SK-N-SH (cell line): Measurements from ENCODE around the gene GNA15. TPM values are rescaled to one million over a fixed set of nuclear protein-coding genes. Genes with fewer than 3 reads are reported as not detected.

Experiments used
- CTCF ChIA-PET: fragments of 300-600, 350-600 bp; formaldehyde crosslinking; extraction: SDS; loops from one replicate; lab custom pipeline; 2021; lab: Yijun Ruan, JAX
- POLR2A ChIA-PET: fragments of 350-600 bp; sonication (Branson Sonifier 250); formaldehyde crosslinking; extraction: SDS; loops from one replicate; lab custom pipeline; 2020; ENCODE audit warnings: antibody characterized with exemption, inconsistent platforms; lab: Yijun Ruan, JAX
- DNase-seq: peaks from one replicate; pipeline ENCODE4 v3.0.0; 2012
- H2AFZ ChIP-seq: fragments of 200-600 bp; sonication (generic); 2 replicates; pipeline ENCODE4 v1.8.1; 2016; ENCODE audit warnings: antibody characterized with exemption, mild to moderate bottlenecking, low read depth
- H3F3A ChIP-seq: fragments of 200-600 bp; sonication (generic); replicated peaks from 2 replicates; pipeline ENCODE3; 2016; ENCODE audit warnings: antibody characterized with exemption, mild to moderate bottlenecking; ENCODE audit not compliant: insufficient read depth
- H3K27ac ChIP-seq, 2 experiments: fragments of 200-500 bp in 1 of 2; fragments of 200-600 bp in 1 of 2; sonication (Bioruptor generic) in 1 of 2; sonication (generic), shearing (Covaris generic) in 1 of 2; 2 replicates each; pipeline versions ENCODE4 v1.5.1 to v1.6.1; 2014 to 2016; ENCODE audit warnings: low read depth in 2 of 2, inconsistent platforms in 1 of 2, low read length in 1 of 2, mild to moderate bottlenecking in 1 of 2, mixed read lengths in 1 of 2
- H3K27me3 ChIP-seq: fragments of 200-600 bp; sonication (generic), shearing (Covaris generic); 2 replicates; pipeline ENCODE4 v1.6.1; 2016; ENCODE audit warnings: mixed run types; ENCODE audit not compliant: insufficient read depth
- H3K36me3 ChIP-seq, 2 experiments: fragments of 200-500 bp in 1 of 2; fragments of 200-600 bp in 1 of 2; sonication (Bioruptor generic) in 1 of 2; sonication (generic) in 1 of 2; replicated peaks in 1 of 2; 2 replicates each; pipeline versions ENCODE3 to v1.5.1; 2014 to 2016; ENCODE audit warnings: low read length in 1 of 2, mild to moderate bottlenecking in 1 of 2; ENCODE audit not compliant: insufficient read depth in 2 of 2, control insufficient read depth in 1 of 2
- H3K4me1 ChIP-seq, 2 experiments: fragments of 200-500 bp in 1 of 2; fragments of 200-600 bp in 1 of 2; sonication (Bioruptor generic) in 1 of 2; sonication (generic), shearing (Covaris generic) in 1 of 2; 2 replicates each; pipeline versions ENCODE4 v1.5.1 to v1.6.1; 2014 to 2016; ENCODE audit warnings: low read depth in 1 of 2, low read length in 1 of 2, mixed run types in 1 of 2; ENCODE audit not compliant: insufficient read depth in 2 of 2, control insufficient read depth in 1 of 2
- H3K4me2 ChIP-seq: fragments of 200-600 bp; sonication (generic), shearing (Covaris generic); 2 replicates; pipeline ENCODE4 v1.6.1; 2017; ENCODE audit warnings: mixed run types
- H3K4me3 ChIP-seq, 2 experiments: fragments of 200-500 bp in 1 of 2; fragments of 200-600 bp in 1 of 2; sonication (Bioruptor generic) in 1 of 2; sonication (generic), shearing (Covaris generic) in 1 of 2; 2 replicates each; pipeline versions ENCODE4 v1.5.1 to v1.8.1; 2014 to 2016; ENCODE audit warnings: low read depth in 2 of 2, inconsistent platforms in 1 of 2, low read length in 1 of 2, mild to moderate bottlenecking in 1 of 2, mixed read lengths in 1 of 2, moderate library complexity in 1 of 2
- H3K79me2 ChIP-seq: fragments of 200-600 bp; sonication (generic); 2 replicates; pipeline ENCODE4 v1.8.1; 2017; ENCODE audit warnings: mild to moderate bottlenecking; ENCODE audit not compliant: insufficient read depth
- H3K9ac ChIP-seq: fragments of 200-600 bp; sonication (generic); 2 replicates; pipeline ENCODE4 v1.6.1; 2017; ENCODE audit warnings: mixed run types
- H3K9me2 ChIP-seq: fragments of 200-600 bp; sonication (generic); 2 replicates; pipeline ENCODE4 v1.6.1; 2017; ENCODE audit warnings: mixed run types
- H3K9me3 ChIP-seq: fragments of 200-600 bp; sonication (generic); 2 replicates; pipeline ENCODE4 v1.6.1; 2017; ENCODE audit warnings: mixed run types, mild to moderate bottlenecking, moderate library complexity
- H4K20me1 ChIP-seq: fragments of 200-600 bp; sonication (generic); 2 replicates; pipeline ENCODE4 v1.6.1; 2017; ENCODE audit warnings: mild to moderate bottlenecking, mixed run types; ENCODE audit not compliant: insufficient read depth
- CHD2 ChIP-seq: fragments of 150-350 bp; IDR thresholded peaks from 2 replicates; pipeline ENCODE4 v1.6.1; 2018; ENCODE audit warnings: low read length; ENCODE audit not compliant: partially characterized antibody
- EP300 ChIP-seq, 2 experiments: IDR thresholded peaks; 2 replicates each; pipeline versions ENCODE4 v1.4.0 to v1.6.1; 2012; ENCODE audit warnings: borderline replicate concordance in 1 of 2, low read depth in 1 of 2, low read length in 1 of 2
- EZH2phosphoT487 ChIP-seq: fragments of 200-600 bp; sonication (generic); IDR thresholded peaks from 2 replicates; pipeline ENCODE4 v1.6.1; 2017; ENCODE audit warnings: low read depth, mixed run types, mild to moderate bottlenecking, antibody characterized with exemption, moderate library complexity, borderline replicate concordance
- FOXM1 ChIP-seq: IDR thresholded peaks from 2 replicates; pipeline ENCODE4 v1.4.0; 2012; ENCODE audit warnings: low read depth, mild to moderate bottlenecking
- GATA2 ChIP-seq: sonication (generic); formaldehyde crosslinking; IDR thresholded peaks from 2 replicates; pipeline ENCODE4 v1.5.0; 2020; ENCODE audit warnings: mild to moderate bottlenecking, missing genetic modification reagents
- NFIC ChIP-seq: IDR thresholded peaks from 2 replicates; pipeline ENCODE4 v1.4.0; 2012; ENCODE audit warnings: borderline replicate concordance
- POLR2AphosphoS5 ChIP-seq: IDR thresholded peaks from 2 replicates; pipeline ENCODE4 v1.6.1; 2012; ENCODE audit warnings: low read depth, low read length
- RFX5 ChIP-seq: IDR thresholded peaks from 2 replicates; pipeline ENCODE4 v1.6.1; 2012; ENCODE audit warnings: mild to moderate bottlenecking, improper control_type of control experiment, low read length
- RXRA ChIP-seq: IDR thresholded peaks from 2 replicates; pipeline ENCODE4 v1.4.0; 2012; ENCODE audit warnings: low read depth, mild to moderate bottlenecking, borderline replicate concordance
- SMC3 ChIP-seq: IDR thresholded peaks from 2 replicates; pipeline ENCODE4 v1.6.1; 2012; ENCODE audit warnings: low read depth, low read length, improper control_type of control experiment
- TAF1 ChIP-seq: IDR thresholded peaks from 2 replicates; pipeline ENCODE4 v1.6.1; 2012; ENCODE audit warnings: low read depth, mild to moderate bottlenecking, low read length, moderate library complexity, borderline replicate concordance
- TEAD4 ChIP-seq: IDR thresholded peaks from 2 replicates; pipeline ENCODE4 v1.4.0; 2012; ENCODE audit warnings: mild to moderate bottlenecking, borderline replicate concordance; ENCODE audit not compliant: insufficient read depth
- WGBS: methylation state at CpG from one replicate; pipeline ENCODE4 v1.1.6; 2017; ENCODE audit warnings: low lambda C conversion rate; 5-methylcytosine and 5-hydroxymethylcytosine counted together
- polyA plus RNA-seq, 3 experiments: library from polyadenylated mRNA; depleted of rRNA; stranded (reverse); fragments of >200 nt; gene quantifications; 2 replicates each; pipeline ENCODE4 v1.2.3, GENCODE V29; 2012
- TF ChIP-seq, protein P1 (sequence below): fragments of 150-350 bp; IDR thresholded peaks from 2 replicates; pipeline ENCODE4 v1.6.1; 2016; ENCODE audit warnings: mild to moderate bottlenecking, low read depth, low read length
- TF ChIP-seq, protein P2 (sequence below): fragments of 150-350 bp; IDR thresholded peaks from 2 replicates; pipeline ENCODE4 v1.6.1; 2017; ENCODE audit warnings: antibody characterized with exemption, low read length, low read depth, borderline replicate concordance
- TF ChIP-seq, protein P3 (sequence below): IDR thresholded peaks from 2 replicates; pipeline ENCODE4; 2012
- TF ChIP-seq, protein P4 (sequence below): IDR thresholded peaks from 2 replicates; pipeline ENCODE4 v1.4.0; 2012; ENCODE audit warnings: low read depth, borderline replicate concordance

The GNA15 gene
- polyA plus RNA-seq, 1 of the 3 experiments (the other 2 are of a cell fraction) = 0.05 TPM

DNA sequence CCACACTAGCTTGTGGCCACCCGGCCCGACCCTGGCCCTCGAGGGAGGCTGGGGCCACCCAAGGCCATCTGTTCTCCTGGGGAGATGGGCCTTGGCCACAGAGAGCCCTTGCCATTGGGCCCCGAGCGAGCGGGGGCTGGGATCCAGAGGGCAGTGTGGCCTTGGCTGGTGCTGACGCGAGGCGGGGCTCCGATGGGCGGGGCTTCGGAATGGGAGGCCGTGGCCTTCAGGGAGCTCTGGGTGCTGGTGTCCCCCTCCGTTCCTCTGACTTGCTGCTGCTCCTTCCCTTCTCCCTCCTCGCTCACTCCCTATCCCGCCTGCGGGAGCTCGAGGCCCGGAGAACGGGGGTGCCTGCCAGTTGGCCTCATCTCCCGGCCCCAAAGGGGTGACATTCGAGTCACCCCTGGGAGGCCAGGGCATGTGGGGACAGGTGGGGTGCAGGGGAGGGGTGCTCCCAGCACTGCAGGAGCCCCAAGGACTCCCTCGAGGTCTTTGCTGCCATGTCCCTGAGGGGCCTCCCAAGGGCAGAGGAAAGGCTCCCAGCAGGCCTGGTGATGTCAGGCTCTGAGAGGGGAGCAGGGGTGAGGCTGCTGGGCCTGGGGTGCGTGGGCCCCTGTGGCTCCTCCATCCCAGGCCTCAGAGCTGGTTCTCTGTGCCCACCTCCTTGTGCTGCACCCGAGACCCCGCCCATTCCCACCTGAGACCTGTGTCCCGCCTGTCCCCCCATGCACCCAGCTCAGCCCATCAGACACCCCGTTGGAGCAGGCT is 54.1 kb downstream of the GNA15 start:
- Histone ChIP-seq H3K79me2 (peaks cover 73% of the 10 kb centered on the region), H3K36me3 (peaks cover 5 to 8% of the 10 kb centered on the region in 2 experiments), H2AFZ (no peak overlapping the region), H3K9ac (no peak overlapping the region), H3F3A (no peaks in the 10 kb centered on the region), H3K27me3 (no peaks in the 10 kb centered on the region), H3K9me2 (no peaks in the 10 kb centered on the region), H4K20me1 (peaks cover 17% of the 10 kb centered on the region; the same call in 1 of the 2 replicates), H3K4me2 (no peak overlapping the region), H3K4me3 (no peak overlapping the region), H3K4me1 (peaks cover 10 to 17% of the 10 kb centered on the region in 2 experiments; a peak in 2 of 4 replicates), H3K9me3 (no peaks in the 10 kb centered on the region), H3K27ac (no peak overlapping the region; a peak in 1 of 4 replicates)
- 98% methylated on average over 9 of the region's 28 CpGs for WGBS
- TF ChIP-seq, protein P1, sequence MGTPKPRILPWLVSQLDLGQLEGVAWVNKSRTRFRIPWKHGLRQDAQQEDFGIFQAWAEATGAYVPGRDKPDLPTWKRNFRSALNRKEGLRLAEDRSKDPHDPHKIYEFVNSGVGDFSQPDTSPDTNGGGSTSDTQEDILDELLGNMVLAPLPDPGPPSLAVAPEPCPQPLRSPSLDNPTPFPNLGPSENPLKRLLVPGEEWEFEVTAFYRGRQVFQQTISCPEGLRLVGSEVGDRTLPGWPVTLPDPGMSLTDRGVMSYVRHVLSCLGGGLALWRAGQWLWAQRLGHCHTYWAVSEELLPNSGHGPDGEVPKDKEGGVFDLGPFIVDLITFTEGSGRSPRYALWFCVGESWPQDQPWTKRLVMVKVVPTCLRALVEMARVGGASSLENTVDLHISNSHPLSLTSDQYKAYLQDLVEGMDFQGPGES = no peak
- TF ChIP-seq, protein P2, sequence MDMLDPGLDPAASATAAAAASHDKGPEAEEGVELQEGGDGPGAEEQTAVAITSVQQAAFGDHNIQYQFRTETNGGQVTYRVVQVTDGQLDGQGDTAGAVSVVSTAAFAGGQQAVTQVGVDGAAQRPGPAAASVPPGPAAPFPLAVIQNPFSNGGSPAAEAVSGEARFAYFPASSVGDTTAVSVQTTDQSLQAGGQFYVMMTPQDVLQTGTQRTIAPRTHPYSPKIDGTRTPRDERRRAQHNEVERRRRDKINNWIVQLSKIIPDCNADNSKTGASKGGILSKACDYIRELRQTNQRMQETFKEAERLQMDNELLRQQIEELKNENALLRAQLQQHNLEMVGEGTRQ = no peak
- TF ChIP-seq TEAD4 (no peak), FOXM1 (no peak), GATA2 (no peak), RXRA (no peak), EP300 (IDR thresholded peaks at IDR 0.05; ENCODE audit: borderline replicate concordance in 1 of 2, low read depth in 1 of 2, low read length in 1 of 2) (no peak), TAF1 (no peak), POLR2AphosphoS5 (no peak), NFIC (no peak), RFX5 (no peak), EZH2phosphoT487 (no peak), CHD2 (no peak), SMC3 (no peak)
- TF ChIP-seq, protein P3, sequence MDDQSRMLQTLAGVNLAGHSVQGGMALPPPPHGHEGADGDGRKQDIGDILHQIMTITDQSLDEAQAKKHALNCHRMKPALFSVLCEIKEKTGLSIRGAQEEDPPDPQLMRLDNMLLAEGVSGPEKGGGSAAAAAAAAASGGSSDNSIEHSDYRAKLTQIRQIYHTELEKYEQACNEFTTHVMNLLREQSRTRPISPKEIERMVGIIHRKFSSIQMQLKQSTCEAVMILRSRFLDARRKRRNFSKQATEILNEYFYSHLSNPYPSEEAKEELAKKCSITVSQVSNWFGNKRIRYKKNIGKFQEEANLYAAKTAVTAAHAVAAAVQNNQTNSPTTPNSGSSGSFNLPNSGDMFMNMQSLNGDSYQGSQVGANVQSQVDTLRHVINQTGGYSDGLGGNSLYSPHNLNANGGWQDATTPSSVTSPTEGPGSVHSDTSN = no peak
- TF ChIP-seq, protein P4, sequence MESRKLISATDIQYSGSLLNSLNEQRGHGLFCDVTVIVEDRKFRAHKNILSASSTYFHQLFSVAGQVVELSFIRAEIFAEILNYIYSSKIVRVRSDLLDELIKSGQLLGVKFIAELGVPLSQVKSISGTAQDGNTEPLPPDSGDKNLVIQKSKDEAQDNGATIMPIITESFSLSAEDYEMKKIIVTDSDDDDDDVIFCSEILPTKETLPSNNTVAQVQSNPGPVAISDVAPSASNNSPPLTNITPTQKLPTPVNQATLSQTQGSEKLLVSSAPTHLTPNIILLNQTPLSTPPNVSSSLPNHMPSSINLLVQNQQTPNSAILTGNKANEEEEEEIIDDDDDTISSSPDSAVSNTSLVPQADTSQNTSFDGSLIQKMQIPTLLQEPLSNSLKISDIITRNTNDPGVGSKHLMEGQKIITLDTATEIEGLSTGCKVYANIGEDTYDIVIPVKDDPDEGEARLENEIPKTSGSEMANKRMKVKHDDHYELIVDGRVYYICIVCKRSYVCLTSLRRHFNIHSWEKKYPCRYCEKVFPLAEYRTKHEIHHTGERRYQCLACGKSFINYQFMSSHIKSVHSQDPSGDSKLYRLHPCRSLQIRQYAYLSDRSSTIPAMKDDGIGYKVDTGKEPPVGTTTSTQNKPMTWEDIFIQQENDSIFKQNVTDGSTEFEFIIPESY = no peak
- DNase-seq = no peak
- ChIA-PET CTCF (interaction anchor here (1.1 to 1.4 kb wide), 4 partner anchors 26 to 114 kb away, joined by 3 to 4 read pairs (median 4); partner anchors contain the start of gene CELF5), POLR2A (no interaction called here)
